Head of caudate nucleus (tissue), 42 donors: ENCODE results near the gene CNOT3.

Experiments used
- DNase-seq, 42 donors: peaks; one replicate each; pipeline versions ENCODE4 v3.0.0 to v3.0.0-alpha.2; 2020 to 2021; ENCODE audit warnings: mixed read lengths in 7 of 42
- intact Hi-C: fragments of 100-400 bp; cut with DNase I; formaldehyde crosslinking; loops from one replicate; pipeline ENCODE4 v1.15.0; 2022

The CNOT3 gene

DNA sequence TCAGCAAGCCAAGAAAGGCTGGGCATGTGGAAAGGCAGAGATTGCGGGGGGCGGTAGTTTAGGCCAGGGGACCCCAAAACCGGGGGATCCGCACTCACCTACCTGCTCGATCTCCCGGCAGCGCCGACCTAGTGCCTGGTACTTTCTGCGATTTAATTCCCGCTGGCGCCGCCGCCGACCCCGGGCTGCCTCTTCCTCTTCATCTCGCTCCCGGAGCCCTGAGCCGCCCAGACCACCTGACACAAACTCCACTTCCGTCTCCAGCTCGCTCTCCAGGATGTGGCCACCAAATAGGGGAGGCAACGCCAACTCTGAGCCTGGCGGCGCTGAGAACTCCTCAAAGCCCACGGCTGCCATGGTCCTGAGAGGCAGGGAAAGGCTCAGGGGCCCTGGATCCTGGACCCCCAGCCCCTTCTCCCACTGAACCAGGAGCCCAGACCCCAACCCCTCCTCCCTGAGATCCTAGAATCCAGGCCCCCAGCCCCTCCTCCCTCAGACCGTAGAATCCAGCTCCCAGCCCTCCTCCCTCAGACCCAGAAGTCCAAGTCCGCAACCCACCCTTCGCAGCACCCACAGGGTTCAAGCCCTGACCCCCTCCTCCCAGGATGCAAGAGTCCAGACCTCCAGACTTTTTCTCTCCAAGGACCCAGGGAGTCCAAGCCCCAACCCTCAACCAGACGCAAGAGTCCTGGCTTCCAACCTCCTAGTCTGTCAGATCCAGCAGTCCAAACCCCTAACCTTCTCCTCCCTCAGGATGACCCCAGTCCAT lies 23.0 kb upstream of the CNOT3 start:
- intact Hi-C loops, result loop anchor here (1.0 kb wide), 1 partner anchor 12 kb away; the partner anchor contains the start of gene NDUFA3

DNA sequence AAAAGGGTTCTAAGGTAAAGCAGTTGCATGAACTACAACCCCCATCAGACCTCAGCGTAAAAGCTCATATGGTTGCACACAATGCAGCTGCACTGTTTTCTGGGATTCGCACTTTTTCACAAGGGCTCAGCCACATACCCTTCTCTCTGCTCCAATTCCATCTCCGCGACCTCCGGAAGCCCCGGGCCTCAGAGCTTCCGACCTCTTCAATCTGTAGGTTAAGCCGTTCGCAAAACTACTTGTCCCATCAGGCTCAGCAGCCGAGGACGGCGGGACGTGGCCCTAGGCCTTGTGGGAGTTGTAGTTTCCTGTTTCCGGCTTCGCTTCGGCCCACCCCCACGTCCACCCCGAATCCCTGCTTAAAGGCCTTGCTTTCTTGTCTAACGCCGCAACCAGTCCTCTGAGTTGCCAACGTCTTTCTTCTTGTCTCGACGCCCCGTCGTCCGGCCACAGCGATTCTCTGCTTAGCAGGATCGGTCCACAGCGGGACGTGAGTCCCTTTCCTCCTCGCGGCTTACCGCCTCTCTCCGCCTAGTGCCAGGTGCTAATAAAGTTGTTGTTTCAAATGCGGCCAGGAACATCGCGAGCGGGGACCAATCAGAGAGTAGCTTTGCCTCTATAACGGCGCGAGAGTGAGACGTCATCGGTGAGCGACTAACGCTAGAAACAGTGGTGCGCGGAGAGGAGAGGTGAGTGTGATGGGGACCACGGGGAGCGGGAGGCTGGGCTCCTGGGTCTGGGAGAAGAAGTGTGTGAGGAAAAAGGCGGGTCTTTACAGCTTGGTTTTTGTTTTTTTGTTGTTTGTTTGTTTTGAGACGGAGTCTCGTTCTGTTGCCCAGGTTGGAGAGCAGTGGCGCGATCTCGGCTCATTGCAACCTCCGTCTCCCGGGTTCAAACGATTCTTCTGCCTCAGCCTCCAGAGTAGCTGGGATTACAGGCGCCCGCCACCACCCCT lies 22.2 kb upstream of the CNOT3 start, which contains the start of the genes PRPF31 and TFPT:
PRPF31 (plus strand) TSS at position 646 of the 955 bp plus-strand sequence. CDS start 2,525 bp downstream, outside the sequence.
TFPT (minus strand) TSS at position 549 of the 955 bp plus-strand sequence; CDS start at position 161, 388 bp downstream.
- intact Hi-C loops, result loop anchor here (1.0 kb wide), 1 partner anchor 13 kb away; the partner anchor contains the start of gene NDUFA3
- DNase-seq, result peak; percentile 90 to 99 (median 96)

More for the DNA sequence above, 23.0 kb upstream of the CNOT3 start:
- peak in 40 of 42 donors; percentile 20 to 76 (median 52) for DNase-seq

DNA sequence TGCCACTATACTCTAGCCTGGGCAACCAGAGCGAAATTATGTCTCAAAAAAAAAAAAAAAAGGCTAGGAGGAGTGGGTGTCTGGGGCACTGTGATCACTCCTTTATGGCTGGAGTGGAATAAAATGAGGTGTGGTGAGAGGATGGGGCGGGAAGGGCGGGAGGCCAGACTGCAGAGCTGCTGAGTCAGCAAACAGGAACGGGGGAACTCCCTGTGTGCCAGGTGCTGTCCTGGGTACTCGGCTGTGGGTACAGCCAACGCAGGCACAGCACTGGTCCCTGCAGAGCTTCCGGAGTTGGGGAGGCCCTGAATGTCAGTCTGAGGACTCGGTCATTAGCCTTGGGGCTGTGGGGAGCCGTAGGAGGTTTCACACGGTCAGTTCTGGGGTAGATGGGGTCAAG lies 16.3 kb upstream of the CNOT3 start:
- DNase-seq, result no peak
- intact Hi-C loops, result no loop called here

DNA sequence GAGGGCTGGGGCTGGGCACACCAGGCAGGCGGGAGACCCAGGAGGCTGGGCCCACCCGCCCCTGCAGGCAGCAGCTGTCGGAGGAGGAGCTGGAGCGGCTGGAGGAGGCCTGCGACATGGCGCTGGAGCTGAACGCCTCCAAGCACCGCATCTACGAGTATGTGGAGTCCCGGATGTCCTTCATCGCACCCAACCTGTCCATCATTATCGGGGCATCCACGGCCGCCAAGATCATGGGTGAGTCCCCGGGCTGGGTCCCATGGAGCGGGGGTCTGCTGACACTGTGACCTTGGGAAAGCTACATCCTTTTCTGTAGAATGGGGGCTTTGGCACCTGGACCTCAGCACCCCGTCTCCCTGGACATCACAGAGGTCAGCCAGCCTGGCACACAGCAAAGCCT lies 13.9 kb upstream of the CNOT3 start:
- DNase-seq, result no peak
- intact Hi-C loops, result no loop called here

DNA sequence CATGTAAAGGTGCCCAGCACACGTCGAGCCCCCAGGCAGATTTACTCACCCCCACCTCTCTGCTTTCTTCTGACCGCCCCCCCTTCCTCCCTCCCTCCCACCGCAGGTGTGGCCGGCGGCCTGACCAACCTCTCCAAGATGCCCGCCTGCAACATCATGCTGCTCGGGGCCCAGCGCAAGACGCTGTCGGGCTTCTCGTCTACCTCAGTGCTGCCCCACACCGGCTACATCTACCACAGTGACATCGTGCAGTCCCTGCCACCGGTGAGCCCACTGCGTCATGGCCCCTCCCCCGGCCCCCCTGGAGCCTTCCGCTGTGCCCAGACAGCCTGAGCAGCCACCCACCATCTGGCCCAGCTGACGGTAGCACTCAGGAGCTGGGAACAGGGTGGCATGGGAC lies 13.2 kb upstream of the CNOT3 start:
- intact Hi-C loops, result no loop called here
- DNase-seq, result no peak

DNA sequence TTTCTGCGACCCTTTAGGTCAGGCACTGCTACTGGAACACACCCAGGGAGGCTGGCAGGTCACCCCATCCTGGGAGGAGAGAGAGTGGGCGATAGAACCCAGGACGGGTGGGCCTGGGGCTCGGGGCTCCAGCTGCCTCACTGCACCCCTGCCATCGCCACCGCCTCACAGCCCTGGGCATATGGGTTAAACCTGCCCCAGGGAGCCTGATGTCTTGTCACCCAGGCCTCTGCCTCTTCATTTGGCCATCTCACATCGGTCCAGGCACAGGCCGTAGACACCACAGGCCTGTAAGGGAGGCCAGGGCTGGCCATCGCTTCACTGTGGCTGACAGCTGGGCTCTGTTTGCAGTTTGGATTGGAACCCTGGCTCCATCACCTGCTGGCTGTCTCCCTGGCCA lies 11.8 kb upstream of the CNOT3 start:
- no peak for DNase-seq
- intact Hi-C loops, result no loop called here

DNA sequence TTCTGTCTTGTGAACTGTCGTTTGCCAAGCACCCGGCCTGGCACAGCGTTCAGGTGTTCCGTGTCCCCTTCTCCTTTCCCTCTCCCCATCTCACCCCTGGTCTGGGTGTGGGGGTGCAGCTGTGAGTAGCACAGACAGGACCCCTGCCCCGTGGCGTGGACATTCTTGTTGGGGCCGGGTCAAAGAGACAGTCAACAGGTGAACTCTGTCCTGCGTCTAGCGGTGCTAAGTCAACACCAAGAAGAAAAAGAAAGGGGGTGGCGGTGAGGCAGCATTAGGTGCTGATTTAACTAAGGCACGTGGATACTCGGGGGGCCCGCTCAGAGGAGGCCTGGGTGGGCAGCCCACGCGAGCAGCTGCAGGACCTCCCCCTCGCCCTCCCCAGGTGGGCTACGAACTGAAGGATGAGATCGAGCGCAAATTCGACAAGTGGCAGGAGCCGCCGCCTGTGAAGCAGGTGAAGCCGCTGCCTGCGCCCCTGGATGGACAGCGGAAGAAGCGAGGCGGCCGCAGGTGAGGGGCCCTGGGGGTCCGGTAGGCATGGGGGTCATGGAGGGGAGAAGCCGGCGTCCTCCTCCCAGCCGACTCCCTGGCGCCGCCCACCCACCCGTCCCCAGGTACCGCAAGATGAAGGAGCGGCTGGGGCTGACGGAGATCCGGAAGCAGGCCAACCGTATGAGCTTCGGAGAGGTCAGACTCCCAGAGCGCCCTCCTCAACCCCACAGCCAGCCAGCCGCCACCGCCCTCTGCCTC lies 9.7 kb upstream of the CNOT3 start:
- intact Hi-C loops, result no loop called here

DNA sequence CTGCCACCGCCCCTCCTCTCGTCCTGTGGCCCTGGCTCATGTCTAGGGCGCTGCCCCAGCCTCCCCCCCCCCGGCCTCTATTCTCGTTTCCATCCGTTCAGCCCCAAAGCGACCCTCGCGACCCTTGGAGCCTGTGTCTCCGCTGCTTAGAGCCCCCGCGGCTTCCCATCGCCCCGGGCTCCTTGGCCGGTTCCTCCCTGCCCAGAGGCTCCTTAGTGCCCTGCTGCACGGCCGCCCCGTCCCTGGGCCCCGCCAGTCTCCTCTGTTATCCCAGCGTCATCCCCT lies 9.2 kb upstream of the CNOT3 start:
- intact Hi-C loops, result no loop called here
- no peak for DNase-seq

More for the DNA sequence above, 9.7 kb upstream of the CNOT3 start:
- DNase-seq, result no peak

DNA sequence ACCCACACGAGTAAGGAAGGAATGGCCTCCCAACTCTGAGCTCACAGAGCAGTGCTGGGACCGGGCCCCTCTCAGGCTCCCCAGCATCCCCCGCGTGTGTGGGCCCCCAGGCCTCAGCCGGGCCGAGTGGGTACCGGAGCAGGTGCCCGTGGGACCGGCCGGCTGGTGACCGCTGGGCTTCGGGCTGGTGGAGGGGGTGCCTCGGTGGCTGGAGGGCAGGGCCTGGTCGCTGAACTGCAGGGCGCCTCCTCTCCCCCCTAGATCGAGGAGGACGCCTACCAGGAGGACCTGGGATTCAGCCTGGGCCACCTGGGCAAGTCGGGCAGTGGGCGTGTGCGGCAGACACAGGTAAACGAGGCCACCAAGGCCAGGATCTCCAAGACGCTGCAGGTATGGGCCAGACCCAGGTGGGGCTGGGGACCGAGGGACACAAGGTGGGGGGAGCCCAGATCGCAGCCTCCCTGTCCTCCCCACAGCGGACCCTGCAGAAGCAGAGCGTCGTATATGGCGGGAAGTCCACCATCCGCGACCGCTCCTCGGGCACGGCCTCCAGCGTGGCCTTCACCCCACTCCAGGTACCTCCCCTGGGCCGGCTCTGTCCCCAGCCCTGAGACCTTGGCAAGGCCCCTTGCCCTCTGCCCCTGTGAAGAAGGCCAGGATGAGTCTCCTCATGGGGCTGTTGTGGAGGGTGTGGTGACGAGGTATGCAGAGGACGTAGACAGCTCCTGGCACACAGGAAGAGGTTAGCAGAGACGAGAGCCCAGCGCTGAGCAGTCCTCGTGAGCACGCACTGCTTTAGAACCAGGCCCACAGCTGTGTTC lies 8.6 kb upstream of the CNOT3 start:
- intact Hi-C loops, result no loop called here
- DNase-seq, result no peak

DNA sequence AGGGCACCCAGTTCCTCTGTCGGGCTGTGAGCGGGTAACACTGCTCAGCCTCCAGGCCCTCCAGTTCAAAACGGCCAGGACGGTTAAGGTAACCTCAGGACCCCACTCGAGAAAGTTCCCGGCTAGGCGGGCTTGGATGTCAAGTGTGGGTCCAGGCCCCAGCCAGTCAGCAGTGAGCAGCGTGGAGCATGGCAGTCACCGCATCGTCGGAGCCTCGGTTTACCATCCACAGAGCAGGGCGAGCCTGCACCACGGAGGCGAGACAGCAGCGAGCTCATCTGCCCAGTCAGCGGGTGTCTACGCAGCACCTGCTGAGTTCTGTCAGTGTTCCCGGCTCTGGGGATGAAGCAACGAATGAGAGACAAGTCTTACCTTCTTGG lies 8.0 kb upstream of the CNOT3 start:
- DNase-seq, result no peak
- intact Hi-C loops, result no loop called here

DNA sequence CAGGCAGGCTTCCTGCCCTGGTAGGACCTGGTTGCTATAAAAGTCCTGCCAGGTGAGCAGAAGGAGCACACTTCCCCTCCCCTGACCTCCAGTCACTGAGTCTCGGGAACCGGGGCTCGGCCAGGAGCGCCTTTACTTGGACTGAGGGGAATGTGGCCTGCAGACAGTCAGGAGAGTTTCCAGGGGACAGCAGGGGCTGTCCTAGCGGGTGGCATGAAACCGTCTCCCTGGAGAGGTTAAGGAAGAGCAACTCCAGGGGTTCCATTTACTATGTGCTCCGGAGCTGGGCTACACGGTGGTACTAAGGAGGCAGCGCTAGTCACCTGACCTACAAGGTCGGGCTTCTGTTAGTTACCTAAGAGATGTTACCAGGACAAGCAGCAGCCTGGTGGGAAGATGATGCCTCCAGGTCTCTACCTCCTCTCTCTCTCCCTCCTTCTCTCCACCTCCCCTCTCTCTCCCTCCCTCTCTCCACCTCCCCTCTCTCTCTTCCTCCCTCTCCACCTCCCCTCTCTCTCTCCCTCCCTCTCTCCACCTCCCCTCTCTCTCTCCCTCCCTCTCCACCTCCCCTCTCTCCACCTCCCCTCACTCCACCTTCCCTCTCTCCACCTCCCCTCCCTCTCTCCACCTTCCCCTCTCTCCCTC lies 4.1 kb upstream of the CNOT3 start:
- intact Hi-C loops, result no loop called here
- peak in 1 of 42 donors; percentile 22 for DNase-seq

DNA sequence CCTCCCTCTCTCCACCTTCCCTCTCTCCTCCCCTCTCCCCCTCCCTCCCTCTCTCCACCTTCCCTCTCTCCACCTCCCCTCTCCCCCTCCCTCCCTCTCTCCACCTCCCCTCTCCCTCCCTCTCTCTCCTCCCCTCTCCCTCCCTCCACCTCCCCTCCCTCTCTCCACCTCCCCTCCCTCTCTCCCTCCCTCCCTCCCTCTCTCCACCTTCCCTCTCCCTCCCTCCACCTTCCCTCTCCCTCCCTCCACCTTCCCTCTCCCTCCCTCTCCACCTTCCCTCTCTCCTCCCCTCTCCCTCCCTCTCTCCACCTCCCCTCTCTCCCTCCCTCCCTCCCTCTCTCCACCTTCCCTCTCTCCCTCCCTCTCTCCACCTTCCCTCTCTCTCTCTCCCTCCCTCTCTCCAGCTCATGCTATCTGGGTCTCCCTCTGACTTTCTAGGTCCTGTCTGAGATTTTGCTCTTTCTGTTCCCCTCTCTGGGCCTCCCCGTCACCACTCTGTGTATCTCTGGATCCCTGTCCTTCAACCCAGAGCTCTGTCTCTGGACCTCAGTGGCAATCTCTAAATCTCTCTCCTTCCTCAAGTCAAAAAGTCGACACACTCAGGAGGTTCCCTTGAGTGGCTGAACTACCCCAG lies 3.5 kb upstream of the CNOT3 start:
- DNase-seq, result no peak
- intact Hi-C loops, result no loop called here

DNA sequence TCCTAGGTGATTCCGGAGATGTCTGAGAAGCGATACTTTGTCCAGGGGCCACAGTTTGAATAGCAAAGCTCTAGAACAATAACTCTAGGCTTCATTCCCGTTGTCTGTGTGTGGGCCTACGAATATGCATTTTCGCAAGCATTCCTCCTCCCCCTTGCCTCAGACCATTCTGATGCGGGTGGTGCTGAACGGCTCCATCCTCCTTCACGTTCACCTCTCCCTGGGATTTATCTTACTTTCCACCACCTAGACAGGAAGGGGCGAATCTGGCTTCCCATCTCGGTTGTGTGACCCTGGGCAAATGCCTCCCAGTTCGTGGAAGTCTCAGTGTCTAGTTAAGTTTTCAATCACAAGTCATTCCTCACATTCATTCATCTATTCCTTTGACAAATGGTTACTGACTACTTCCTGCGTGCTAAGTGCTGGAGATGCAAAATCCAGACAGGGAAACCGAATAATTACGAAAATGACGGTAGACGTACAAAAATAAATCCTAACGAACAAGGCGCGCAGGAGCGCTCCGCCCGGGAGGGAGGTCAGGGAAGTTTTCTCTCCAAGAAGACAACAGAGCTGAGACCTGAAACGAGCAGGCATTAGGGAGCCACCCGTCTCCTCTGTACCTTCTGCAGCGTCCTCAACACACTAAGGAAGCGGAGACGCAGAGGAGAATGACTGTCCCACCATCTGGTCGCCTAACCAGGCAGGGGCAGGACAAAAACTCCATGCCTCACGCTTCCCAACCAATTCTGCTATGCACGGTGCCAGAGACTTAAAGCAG lies 1.3 kb upstream of the CNOT3 start:
- peak in 5 of 42 donors; percentile 14 to 31 (median 23) for DNase-seq
- intact Hi-C loops, result no loop called here

DNA sequence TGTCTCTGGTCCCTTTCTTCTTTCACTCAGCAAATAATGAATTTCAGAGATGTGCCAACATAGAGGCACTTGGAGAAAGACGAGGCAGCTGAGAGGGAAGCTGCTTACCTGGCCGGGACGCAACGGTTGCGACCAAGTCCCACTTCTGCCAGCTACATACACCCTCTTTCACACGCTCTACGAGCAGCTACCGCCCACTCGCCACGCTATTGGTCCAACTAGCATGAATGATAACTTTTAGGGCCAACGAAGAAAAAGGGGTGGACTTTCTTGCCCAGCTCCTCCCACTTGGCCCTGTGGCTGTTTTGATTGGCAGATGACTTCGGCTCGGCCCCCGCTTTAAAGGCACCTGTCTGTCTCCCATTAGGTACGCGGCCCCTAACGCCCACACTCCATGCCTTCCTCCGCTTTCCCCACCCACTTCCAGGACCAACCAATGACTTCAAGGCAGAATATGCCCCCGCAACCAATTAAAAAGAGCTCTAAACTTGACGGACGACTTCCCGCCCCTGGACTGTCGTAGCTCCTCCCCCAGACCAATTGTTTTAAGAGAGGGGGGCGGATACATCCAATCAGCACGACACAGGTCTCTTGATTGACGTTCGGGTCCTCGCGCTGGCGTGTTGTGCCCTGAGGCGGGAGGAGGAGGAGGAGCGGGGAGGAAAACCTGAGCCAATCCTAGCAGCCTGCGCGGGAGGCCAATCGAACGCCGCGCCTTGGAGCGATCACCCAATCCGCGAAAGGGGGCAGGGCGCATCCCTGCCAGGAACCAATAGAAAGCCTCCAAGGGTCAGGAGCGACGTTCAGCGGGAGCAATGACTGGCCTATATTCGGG lies 481 bp upstream of the CNOT3 start:
- peak; percentile 96 to 100 (median 99) for DNase-seq
- intact Hi-C loops, result no loop called here

DNA sequence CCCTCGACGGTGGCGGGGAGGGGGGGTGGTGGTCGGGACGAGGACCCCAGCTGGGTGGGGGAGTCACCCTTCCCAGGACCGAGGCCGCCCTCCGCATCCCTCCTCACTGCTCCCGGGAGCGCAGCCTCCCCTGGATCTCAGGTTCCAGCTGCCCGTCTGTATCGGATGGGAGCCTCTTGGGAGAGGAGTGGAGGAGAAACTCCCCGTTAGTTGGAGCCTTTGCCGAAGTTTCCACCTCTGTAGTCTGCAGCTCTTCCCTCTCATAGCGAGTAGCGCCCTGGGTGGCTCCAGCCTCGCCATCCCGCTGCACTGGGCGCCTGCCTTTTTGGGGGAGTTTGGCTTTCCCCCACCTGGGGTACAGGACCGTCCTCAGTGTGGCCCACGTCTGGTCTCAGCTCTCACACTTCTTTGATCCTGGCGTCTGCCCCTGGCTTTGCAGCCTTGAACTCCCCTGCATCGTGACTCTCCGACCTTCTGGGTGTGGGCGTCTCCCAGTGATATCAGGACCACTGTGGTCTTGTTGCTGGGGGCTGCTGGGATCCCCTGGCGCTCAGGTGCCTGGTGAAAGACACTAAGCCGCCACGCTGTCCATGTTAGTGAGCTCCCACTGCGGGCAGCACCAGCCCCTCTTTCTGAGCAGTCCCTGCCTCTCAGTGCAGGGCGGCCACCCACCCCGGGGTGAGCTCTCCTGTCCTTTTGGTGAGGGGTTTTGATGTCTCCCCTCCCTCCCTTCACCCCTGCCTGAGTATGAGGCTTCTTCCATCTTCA lies 1.1 kb downstream of the CNOT3 start:
- intact Hi-C loops, result no loop called here

More for the DNA sequence above, 1.1 kb downstream of the CNOT3 start:
- DNase-seq, result no peak
